SIG-M5 treated with dmso at 0.1 percent for 504 hours (cell line): ENCODE measurements around the gene SCRN2.

Experiments used
- DNase-seq: peaks from one replicate; lab custom pipeline; 2025; ENCODE audit not compliant: unreplicated experiment; lab: John Stamatoyannopoulos, UW

The SCRN2 gene

GRCh38 chr17:47806913-47807255, 34.2 kb downstream of the SCRN2 start:
- DNase-seq = no peak

GRCh38 chr17:47806026-47806912, 34.8 kb downstream of the SCRN2 start:
- DNase-seq = no peak

- no peak for DNase-seq
These were observed 36.6 kb downstream of the SCRN2 start for GRCh38 chr17:47804461-47804860.

- no peak for DNase-seq
These were observed 37.3 kb downstream of the SCRN2 start for GRCh38 chr17:47803751-47804150.

- DNase-seq = no peak
These were observed 37.9 kb downstream of the SCRN2 start for GRCh38 chr17:47803201-47803600.

- DNase-seq = peak; percentile 74
These were observed 38.6 kb downstream of the SCRN2 start for GRCh38 chr17:47802341-47803022.

GRCh38 chr17:47801906-47802305, 39.2 kb downstream of the SCRN2 start:
- DNase-seq = no peak

- DNase-seq = no peak
These were observed 39.8 kb downstream of the SCRN2 start for GRCh38 chr17:47801176-47801765.

GRCh38 chr17:47800686-47801085, 40.4 kb downstream of the SCRN2 start:
- DNase-seq = no peak

GRCh38 chr17:47797797-47798196, 43.3 kb downstream of the SCRN2 start:
- DNase-seq = no peak

GRCh38 chr17:47792979-47793378, 48.1 kb downstream of the SCRN2 start:
- DNase-seq = no peak

GRCh38 chr17:47792457-47792856, 48.6 kb downstream of the SCRN2 start:
- no peak for DNase-seq

GRCh38 chr17:47791025-47791424, 50.0 kb downstream of the SCRN2 start:
- no peak for DNase-seq

- peak; percentile 45 for DNase-seq
These were observed 51.2 kb downstream of the SCRN2 start for GRCh38 chr17:47789611-47790561.
